ENCODE data around the gene CADM1. TPM values are rescaled to one million over a fixed set of nuclear protein-coding genes. Genes with fewer than 3 reads are reported as not detected.

The CADM1 gene
- total and polyA plus RNA-seq, 2 experiments from 2014 or later = 16.5 to 18.0 TPM

- DNase-seq (ENCODE audit: low spot score) (no peak), ATAC-seq (no peak)
- peaks cover 2% of the 10 kb centered on the region for H3K27me3 Mint-ChIP-seq (ENCODE audit: insufficient read depth, low read depth, poor library complexity)
- Histone ChIP-seq H2AFZ (no peak overlapping the region), H3K27me3 (ENCODE audit: insufficient read depth) (no peaks in the 10 kb centered on the region), H4K20me1 (replicated peaks; ENCODE audit: insufficient read depth) (no peaks in the 10 kb centered on the region), H3K9me2 (ENCODE audit: insufficient read depth) (no peaks in the 10 kb centered on the region), H3K4me1 (ENCODE audit: insufficient read depth) (peaks cover 31% of the 10 kb centered on the region), H3K4me3 (no peak overlapping the region), H3K36me3 (ENCODE audit: insufficient read depth) (no peaks in the 10 kb centered on the region), H3F3A (replicated peaks; ENCODE audit: low read depth) (no peaks in the 10 kb centered on the region), H3K27ac (ENCODE audit: low read depth) (no peak overlapping the region), H3K4me2 (no peak overlapping the region), H3K79me2 (replicated peaks; ENCODE audit: insufficient read depth) (no peaks in the 10 kb centered on the region)
- H3K27ac Mint-ChIP-seq = no peak overlapping the region
- no peak overlapping the region for H3K4me3 Mint-ChIP-seq
- peaks cover 51% of the 10 kb centered on the region for H3K4me1 Mint-ChIP-seq
- H3K36me3 Mint-ChIP-seq (ENCODE audit: low read depth) = no peaks in the 10 kb centered on the region
- no peak for TF ChIP-seq JUNB (IDR thresholded peaks at IDR 0.05; ENCODE audit: unreplicated experiment)
- no peak for TF ChIP-seq CTCF (conservative IDR thresholded peaks at IDR 0.05; ENCODE audit: low read depth in 2 of 2)
- TF ChIP-seq ZNF331 (CRISPR knock-in tag; IDR thresholded peaks at IDR 0.05; ENCODE audit: low read depth) = no peak
- no peak for TF ChIP-seq ZNF462 (CRISPR knock-in tag; IDR thresholded peaks at IDR 0.05)
- no peak for TF ChIP-seq EZH2 (IDR thresholded peaks at IDR 0.05; ENCODE audit: low read depth, unreplicated experiment)
- TF ChIP-seq REST (IDR thresholded peaks at IDR 0.05; ENCODE audit: unreplicated experiment) = no peak
- TF ChIP-seq NANOG (IDR thresholded peaks at IDR 0.05; ENCODE audit: borderline replicate concordance) = no peak
- TF ChIP-seq ZNF114 (CRISPR knock-in tag; IDR thresholded peaks at IDR 0.05) = no peak
- no peak for TF ChIP-seq STAT1 (IDR thresholded peaks at IDR 0.05; ENCODE audit: unreplicated experiment)
- no peak for TF ChIP-seq ETS1 (IDR thresholded peaks at IDR 0.05)
- TF ChIP-seq POLR2AphosphoS5 (IDR thresholded peaks at IDR 0.05; ENCODE audit: low read depth) = no peak
- no peak for TF ChIP-seq CREB1 (CRISPR knock-in tag; IDR thresholded peaks at IDR 0.05; ENCODE audit: low read depth)
- no peaks in the 10 kb centered on the region for H3K9me3 Mint-ChIP-seq
These were observed 304.6 kb downstream of the CADM1 start for GRCh38 chr11:115199481-115200069.
